ENCODE results near the gene NUBP2.

GRCh38 chr16:1817716-1818115, 35.0 kb downstream of the NUBP2 start:
- TF ChIP-seq CTCF (conservative IDR thresholded peaks at IDR 0.05 in 1 of 2, IDR thresholded peaks at IDR 0.05 in 1 of 2; ENCODE audit: extremely low read depth in 1 of 2, insufficient read depth in 1 of 2, low read depth in 1 of 2, low read length in 2 of 2): no peak
- no peak for TF ChIP-seq EZH2 (IDR thresholded peaks at IDR 0.05; ENCODE audit: borderline replicate concordance, low read length)

Measured in mammary epithelial cell (primary cell).